CD4-positive, alpha-beta T cell treated with Interleukin-17A for 4 hours (primary cell): Measurements from ENCODE around the gene FBXO45.
A peak's percentile ranks its signal among the peaks of the same experiment; 100 is the strongest.
"Not testable (repeated sequence)": the region's sequence is repeated elsewhere in the genome, so short reads cannot be mapped to it uniquely, and the experiment has no call there.

ENCODE experiments used
- DNase-seq: peaks from one replicate; pipeline ENCODE4 v3.0.0-alpha.2; 2020; ENCODE audit warnings: mixed read lengths

FBXO45 gene

GRCh38 chr3:196619627-196620026 is 51.2 kb downstream of the FBXO45 start:
- DNase-seq, result not testable (repeated sequence)

- peak; percentile 45 for DNase-seq
Observed at GRCh38 chr3:196620161-196620604, 51.7 kb downstream of the FBXO45 start.

- DNase-seq, result no peak
Observed at GRCh38 chr3:196620684-196621083, 52.2 kb downstream of the FBXO45 start.

- DNase-seq, result no peak
Observed at GRCh38 chr3:196621611-196622010, 53.2 kb downstream of the FBXO45 start.

- peak; percentile 37 for DNase-seq
Observed at GRCh38 chr3:196624067-196624790, 55.8 kb downstream of the FBXO45 start.

- DNase-seq, result no peak
Observed at GRCh38 chr3:196624907-196625306, 56.4 kb downstream of the FBXO45 start.

- DNase-seq, result no peak
Observed at GRCh38 chr3:196625331-196625730, 56.9 kb downstream of the FBXO45 start.

GRCh38 chr3:196627918-196628231 is 59.4 kb downstream of the FBXO45 start:
- no peak for DNase-seq

GRCh38 chr3:196629228-196629627 is 60.8 kb downstream of the FBXO45 start:
- DNase-seq, result no peak

GRCh38 chr3:196631682-196632045 is 63.2 kb downstream of the FBXO45 start:
- peak; percentile 47 for DNase-seq

- peak; percentile 95 for DNase-seq
Observed at GRCh38 chr3:196632046-196632751, 63.7 kb downstream of the FBXO45 start.

- DNase-seq, result no peak
Observed at GRCh38 chr3:196633555-196634151, 65.2 kb downstream of the FBXO45 start.

- no peak for DNase-seq
Observed at GRCh38 chr3:196634224-196634623, 65.8 kb downstream of the FBXO45 start.

GRCh38 chr3:196634829-196635228 is 66.4 kb downstream of the FBXO45 start:
- DNase-seq, result no peak

GRCh38 chr3:196636369-196637349 is 68.2 kb downstream of the FBXO45 start:
- no peak for DNase-seq

- DNase-seq, result not testable (repeated sequence)
Observed at GRCh38 chr3:196637941-196638340, 69.5 kb downstream of the FBXO45 start.
